CD1c-positive myeloid dendritic cell (primary cell): ENCODE results near the gene IGF1.

ENCODE experiments used
- DNase-seq: peaks from one replicate; pipeline ENCODE4 v3.0.0-alpha.2; 2016; ENCODE audit errors: extremely low spot score

Gene IGF1

GRCh38 chr12:102426599-102427542 is 53.5 kb downstream of the IGF1 start:
- DNase-seq: no peak

- DNase-seq: no peak
These were observed 55.0 kb downstream of the IGF1 start for GRCh38 chr12:102425109-102426039.

GRCh38 chr12:102423462-102423861 is 56.9 kb downstream of the IGF1 start:
- no peak for DNase-seq

GRCh38 chr12:102421802-102422583 is 58.4 kb downstream of the IGF1 start:
- DNase-seq: no peak

- DNase-seq: no peak
These were observed 61.1 kb downstream of the IGF1 start for GRCh38 chr12:102419094-102419764.

GRCh38 chr12:102417055-102417454 is 63.3 kb downstream of the IGF1 start:
- DNase-seq: no peak

GRCh38 chr12:102415515-102415914 is 64.8 kb downstream of the IGF1 start:
- DNase-seq: no peak

- no peak for DNase-seq
These were observed 67.0 kb downstream of the IGF1 start for GRCh38 chr12:102413396-102413795.

GRCh38 chr12:102410511-102410910 is 69.9 kb downstream of the IGF1 start:
- no peak for DNase-seq

GRCh38 chr12:102408487-102409297 is 71.7 kb downstream of the IGF1 start:
- no peak for DNase-seq

GRCh38 chr12:102407776-102408486 is 72.4 kb downstream of the IGF1 start:
- no peak for DNase-seq

GRCh38 chr12:102406033-102406584 is 74.3 kb downstream of the IGF1 start:
- no peak for DNase-seq

GRCh38 chr12:102401087-102401486 is 79.3 kb downstream of the IGF1 start:
- DNase-seq: no peak

- no peak for DNase-seq
These were observed 80.7 kb downstream of the IGF1 start for GRCh38 chr12:102399653-102400052.

GRCh38 chr12:102396276-102396675 is 84.1 kb downstream of the IGF1 start:
- DNase-seq: no peak

- DNase-seq: no peak
These were observed 86.2 kb downstream of the IGF1 start for GRCh38 chr12:102394200-102394599.

- DNase-seq: no peak
These were observed 90.3 kb downstream of the IGF1 start for GRCh38 chr12:102390068-102390467.

GRCh38 chr12:102388469-102388868 is 91.9 kb downstream of the IGF1 start:
- DNase-seq: no peak

GRCh38 chr12:102385343-102385742 is 95.0 kb downstream of the IGF1 start:
- no peak for DNase-seq
